ENCODE data around the gene FRAT1.

GRCh38 chr10:97356318-97356914, 37.3 kb downstream of the FRAT1 start:
- TF ChIP-seq EP300 (IDR thresholded peaks at IDR 0.05; ENCODE audit: low read depth) (no peak), POLR2AphosphoS5 (IDR thresholded peaks at IDR 0.05) (no peak), CTCF (IDR thresholded peaks at IDR 0.05) (no peak)

Measured in transverse colon (tissue), 4 donors.